NCI-H748 (cell line): ENCODE data around the gene OR2L8.

ENCODE experiments used
- DNase-seq: peaks from one replicate; lab custom pipeline; 2025; ENCODE audit not compliant: unreplicated experiment; lab: John Stamatoyannopoulos, UW

Gene OR2L8

GRCh38 chr1:247966532-247967204, 18.0 kb downstream of the OR2L8 start:
- DNase-seq = peak; percentile 6

GRCh38 chr1:247992986-247993385, 44.3 kb downstream of the OR2L8 start:
- no peak for DNase-seq

- no peak for DNase-seq
Measured at GRCh38 chr1:247998811-247999210, 50.2 kb downstream of the OR2L8 start.
